Measurements from ENCODE around the gene ASIC4.

Gene ASIC4, protein sequence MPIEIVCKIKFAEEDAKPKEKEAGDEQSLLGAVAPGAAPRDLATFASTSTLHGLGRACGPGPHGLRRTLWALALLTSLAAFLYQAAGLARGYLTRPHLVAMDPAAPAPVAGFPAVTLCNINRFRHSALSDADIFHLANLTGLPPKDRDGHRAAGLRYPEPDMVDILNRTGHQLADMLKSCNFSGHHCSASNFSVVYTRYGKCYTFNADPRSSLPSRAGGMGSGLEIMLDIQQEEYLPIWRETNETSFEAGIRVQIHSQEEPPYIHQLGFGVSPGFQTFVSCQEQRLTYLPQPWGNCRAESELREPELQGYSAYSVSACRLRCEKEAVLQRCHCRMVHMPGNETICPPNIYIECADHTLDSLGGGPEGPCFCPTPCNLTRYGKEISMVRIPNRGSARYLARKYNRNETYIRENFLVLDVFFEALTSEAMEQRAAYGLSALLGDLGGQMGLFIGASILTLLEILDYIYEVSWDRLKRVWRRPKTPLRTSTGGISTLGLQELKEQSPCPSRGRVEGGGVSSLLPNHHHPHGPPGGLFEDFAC

DNA sequence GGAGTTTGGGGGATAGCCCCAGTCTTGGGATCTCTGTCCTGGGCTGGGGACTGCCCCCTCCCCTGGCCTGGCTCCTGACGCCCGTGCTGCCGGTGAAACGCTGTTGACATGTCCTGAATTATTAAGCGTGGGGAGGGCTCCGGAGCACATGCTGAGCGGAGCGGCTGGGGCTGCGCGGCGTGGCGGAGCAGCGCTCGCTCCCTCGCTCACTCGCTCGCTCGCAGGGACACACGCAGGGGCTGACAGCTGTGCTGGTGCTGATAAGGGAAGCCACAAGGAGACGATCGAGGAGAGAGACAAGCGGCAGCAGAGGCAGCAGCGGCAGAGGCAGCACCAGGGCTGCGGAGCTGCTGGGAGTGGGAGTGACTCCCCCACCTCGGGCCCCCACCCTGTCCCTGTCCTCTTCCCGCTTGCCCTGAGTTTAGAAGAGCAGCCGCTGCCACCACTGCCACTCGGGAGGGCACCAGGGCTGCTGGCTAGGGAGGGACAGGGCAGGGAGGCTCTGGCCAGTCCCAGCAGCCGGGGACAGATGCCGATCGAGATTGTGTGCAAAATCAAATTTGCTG lies at the start of gene ASIC4:
ASIC4 (plus strand) TSS at position 287 of the 566 bp plus-strand sequence; CDS start at position 530, 243 bp downstream.
- no peak for DNase-seq (ENCODE audit: low read depth in 2 of 2, low spot score in 1 of 2)

GRCh38 chr2:219465659-219466561 lies 48.4 kb upstream of the ASIC4 start:
- no peak for DNase-seq (ENCODE audit: low read depth in 2 of 2, low spot score in 1 of 2)

- DNase-seq (ENCODE audit: low read depth in 2 of 2, low spot score in 1 of 2), result no peak
These were observed 47.2 kb upstream of the ASIC4 start for GRCh38 chr2:219466816-219467735.

DNA sequence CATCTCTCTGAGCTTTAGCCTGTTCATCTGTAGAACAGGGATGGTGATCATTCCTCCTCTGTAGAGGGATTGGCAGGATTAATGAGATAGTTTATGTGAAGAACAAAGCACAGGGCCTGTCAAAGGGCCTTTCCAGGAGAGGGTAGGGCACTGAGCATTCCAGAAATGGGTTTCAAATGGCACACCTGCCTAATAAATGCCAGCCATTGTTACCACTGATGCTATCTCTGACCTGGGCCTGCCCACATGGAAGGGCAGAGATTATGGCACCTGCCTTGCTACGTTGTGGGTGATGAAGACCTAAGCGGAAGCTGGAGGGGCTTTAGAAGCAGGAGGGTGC lies 46.6 kb upstream of the ASIC4 start:
- no peak for DNase-seq (ENCODE audit: low read depth in 2 of 2, low spot score in 1 of 2)

- no peak for DNase-seq (ENCODE audit: low read depth in 2 of 2, low spot score in 1 of 2)
These were observed 45.7 kb upstream of the ASIC4 start for GRCh38 chr2:219468410-219469185.

DNA sequence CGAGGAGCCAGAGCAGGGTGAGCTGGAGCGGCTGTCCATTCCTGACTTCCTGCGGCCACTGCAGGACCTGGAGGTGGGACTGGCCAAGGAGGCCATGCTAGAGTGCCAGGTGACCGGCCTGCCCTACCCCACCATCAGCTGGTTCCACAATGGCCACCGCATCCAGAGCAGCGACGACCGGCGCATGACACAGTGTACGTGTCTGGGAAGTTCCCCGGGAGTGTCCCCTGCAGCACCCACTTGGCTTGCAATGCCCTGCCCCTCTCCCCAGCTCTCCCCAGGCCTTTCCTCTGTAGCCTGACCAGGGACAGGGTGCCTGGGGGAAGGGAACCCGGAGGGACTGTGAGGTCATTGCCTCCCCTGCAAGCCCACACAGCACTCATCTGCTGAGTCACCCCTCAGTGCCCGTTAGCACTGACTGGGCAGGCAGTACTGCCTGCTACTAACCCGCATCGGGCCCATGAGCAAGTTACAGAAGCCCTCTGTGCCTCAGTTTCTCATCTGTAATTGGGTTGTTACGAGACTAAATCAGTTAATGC lies 45.0 kb upstream of the ASIC4 start:
- DNase-seq (ENCODE audit: low read depth in 2 of 2, low spot score in 1 of 2), result no peak

DNA sequence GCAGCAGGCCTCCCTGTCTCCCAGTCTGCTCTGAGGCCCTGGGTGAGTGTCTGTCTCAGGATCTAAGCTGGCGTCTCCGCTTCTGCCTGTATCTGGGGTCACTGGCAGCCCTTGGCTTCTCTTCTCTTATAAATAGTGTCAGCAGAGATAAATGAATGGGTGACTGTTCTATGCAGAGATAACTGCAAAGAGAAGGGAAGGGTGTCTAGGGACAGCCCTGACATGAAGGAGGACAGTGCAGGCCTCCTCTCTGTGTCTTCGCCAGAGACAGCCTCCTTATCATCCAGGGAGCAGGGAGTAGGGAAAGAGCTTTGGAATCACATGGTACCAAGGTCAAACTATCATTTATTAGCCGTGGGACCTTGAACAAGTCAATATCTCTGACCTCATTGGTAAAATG lies 43.9 kb upstream of the ASIC4 start:
- DNase-seq (ENCODE audit: low read depth in 2 of 2, low spot score in 1 of 2), result no peak

- DNase-seq (ENCODE audit: low read depth in 2 of 2, low spot score in 1 of 2), result no peak
These were observed 42.6 kb upstream of the ASIC4 start for GRCh38 chr2:219471476-219472371.

GRCh38 chr2:219472629-219473187 lies 41.6 kb upstream of the ASIC4 start:
- no peak for DNase-seq (ENCODE audit: low read depth in 2 of 2, low spot score in 1 of 2)

DNA sequence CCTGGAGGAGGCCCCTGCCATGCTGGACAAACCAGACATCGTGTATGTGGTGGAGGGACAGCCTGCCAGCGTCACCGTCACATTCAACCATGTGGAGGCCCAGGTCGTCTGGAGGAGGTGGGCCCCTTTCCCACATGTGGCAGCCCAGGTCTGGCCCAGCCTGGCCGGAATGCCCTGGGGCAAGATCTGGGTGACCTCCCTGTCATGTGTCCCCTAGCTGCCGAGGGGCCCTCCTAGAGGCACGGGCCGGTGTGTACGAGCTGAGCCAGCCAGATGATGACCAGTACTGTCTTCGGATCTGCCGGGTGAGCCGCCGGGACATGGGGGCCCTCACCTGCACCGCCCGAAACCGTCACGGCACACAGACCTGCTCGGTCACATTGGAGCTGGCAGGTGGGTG lies 40.8 kb upstream of the ASIC4 start:
- DNase-seq (ENCODE audit: low read depth in 2 of 2, low spot score in 1 of 2), result no peak

DNA sequence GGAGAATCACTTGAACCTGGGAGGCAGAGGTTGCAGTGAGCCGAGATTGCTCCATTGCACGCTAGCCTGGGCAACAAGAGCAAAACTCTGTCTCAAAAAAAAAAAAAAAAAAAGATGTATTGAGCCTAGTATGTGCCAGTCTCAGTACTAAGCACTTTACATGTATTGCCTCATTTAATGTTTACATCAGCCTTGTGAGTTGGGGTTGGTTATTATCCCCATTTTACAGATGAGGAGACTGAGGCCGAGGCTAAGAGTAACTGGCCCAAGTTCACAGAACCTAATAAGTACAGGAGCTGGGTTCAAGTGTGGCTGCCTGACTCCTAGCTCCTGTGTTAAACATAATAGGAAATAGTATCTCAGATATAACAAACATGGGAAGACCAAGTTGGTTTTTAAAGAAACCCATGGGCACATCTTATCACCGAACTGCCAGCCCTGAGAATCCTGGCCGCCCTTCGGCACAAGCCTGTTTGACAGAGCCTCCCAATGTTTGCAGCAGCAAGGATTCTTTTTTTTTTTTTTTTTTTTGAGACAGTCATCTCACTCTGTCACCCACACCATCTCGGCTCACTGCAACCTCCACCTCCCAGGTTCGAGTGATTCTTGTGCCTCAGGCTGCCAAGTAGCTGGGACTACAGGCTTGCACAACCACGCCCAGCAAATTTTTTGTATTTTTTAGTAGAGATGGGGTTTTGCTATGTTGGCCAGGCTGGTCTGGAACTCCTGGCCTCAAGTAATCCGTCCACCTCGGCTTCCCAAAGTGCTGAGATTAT lies 39.8 kb upstream of the ASIC4 start:
- no peak for DNase-seq (ENCODE audit: low read depth in 2 of 2, low spot score in 1 of 2)

GRCh38 chr2:219475278-219475677 lies 39.0 kb upstream of the ASIC4 start:
- DNase-seq (ENCODE audit: low read depth in 2 of 2, low spot score in 1 of 2), result no peak

GRCh38 chr2:219475697-219476651 lies 38.3 kb upstream of the ASIC4 start:
- no peak for DNase-seq (ENCODE audit: low read depth in 2 of 2, low spot score in 1 of 2)

GRCh38 chr2:219476652-219477151 lies 37.6 kb upstream of the ASIC4 start:
- no peak for DNase-seq (ENCODE audit: low read depth in 2 of 2, low spot score in 1 of 2)

- no peak for DNase-seq (ENCODE audit: low read depth in 2 of 2, low spot score in 1 of 2)
These were observed 37.1 kb upstream of the ASIC4 start for GRCh38 chr2:219477179-219477578.

GRCh38 chr2:219477815-219478214 lies 36.5 kb upstream of the ASIC4 start:
- no peak for DNase-seq (ENCODE audit: low read depth in 2 of 2, low spot score in 1 of 2)
